Embryonic facial prominence (tissue), 1 donor: ENCODE results near the gene EXOSC2.
A peak's percentile ranks its signal among the peaks of the same experiment; 100 is the strongest.

Experiments
- DNase-seq: peaks from one replicate; pipeline ENCODE4 v3.0.0-alpha.2; 2016; ENCODE audit errors: extremely low spot score

EXOSC2 gene

GRCh38 chr9:130696139-130696650 lies 2.6 kb downstream of the EXOSC2 start:
- DNase-seq: no peak

- DNase-seq: no peak
Measured at GRCh38 chr9:130696996-130697395, 3.4 kb downstream of the EXOSC2 start.

GRCh38 chr9:130698514-130698913 lies 4.9 kb downstream of the EXOSC2 start:
- DNase-seq: no peak

- no peak for DNase-seq
Measured at GRCh38 chr9:130699047-130699446, 5.5 kb downstream of the EXOSC2 start.

GRCh38 chr9:130701059-130702022 lies 7.8 kb downstream of the EXOSC2 start:
- peak; percentile 33 for DNase-seq

GRCh38 chr9:130703501-130703900 lies 9.9 kb downstream of the EXOSC2 start:
- no peak for DNase-seq

- DNase-seq: no peak
Measured at GRCh38 chr9:130707225-130707976, 13.8 kb downstream of the EXOSC2 start.

GRCh38 chr9:130710822-130711352 lies 17.3 kb downstream of the EXOSC2 start:
- DNase-seq: no peak

GRCh38 chr9:130711469-130711868 lies 17.9 kb downstream of the EXOSC2 start:
- DNase-seq: no peak

GRCh38 chr9:130712564-130713285 lies 19.1 kb downstream of the EXOSC2 start:
- DNase-seq: peak; percentile 91

GRCh38 chr9:130713286-130713960 lies 19.8 kb downstream of the EXOSC2 start:
- no peak for DNase-seq

- no peak for DNase-seq
Measured at GRCh38 chr9:130714586-130715110, 21.1 kb downstream of the EXOSC2 start.

GRCh38 chr9:130715270-130715669 lies 21.7 kb downstream of the EXOSC2 start:
- no peak for DNase-seq

GRCh38 chr9:130718562-130718961 lies 25.0 kb downstream of the EXOSC2 start:
- no peak for DNase-seq

GRCh38 chr9:130720762-130721161 lies 27.2 kb downstream of the EXOSC2 start:
- DNase-seq: no peak

GRCh38 chr9:130728721-130729120 lies 35.1 kb downstream of the EXOSC2 start:
- DNase-seq: no peak

- no peak for DNase-seq
Measured at GRCh38 chr9:130729145-130729544, 35.6 kb downstream of the EXOSC2 start.

GRCh38 chr9:130731355-130731754 lies 37.8 kb downstream of the EXOSC2 start:
- no peak for DNase-seq

GRCh38 chr9:130732136-130732535 lies 38.6 kb downstream of the EXOSC2 start:
- DNase-seq: no peak

- DNase-seq: no peak
Measured at GRCh38 chr9:130732793-130733221, 39.2 kb downstream of the EXOSC2 start.

GRCh38 chr9:130735566-130735965 lies 42.0 kb downstream of the EXOSC2 start:
- no peak for DNase-seq
